OCI-LY1 (cell line): ENCODE data around the gene CNTN6.

Experiments used
- EZH2 ChIP-seq: fragments of 200-600 bp; sonication (generic), shearing (Covaris generic); IDR thresholded peaks from 2 replicates; pipeline ENCODE4 v1.8.0; 2017; ENCODE audit warnings: borderline replicate concordance, mixed run types, mild to moderate bottlenecking, antibody characterized with exemption, low read length, moderate library complexity, mixed read lengths
- TF ChIP-seq, protein P1 (sequence below): fragments of 200-600 bp; sonication (generic), shearing (Covaris generic); IDR thresholded peaks from 2 replicates; pipeline ENCODE4 v1.5.1; 2017; ENCODE audit warnings: mild to moderate bottlenecking, antibody characterized with exemption, low read length, moderate library complexity, mixed read lengths

GRCh38 chr3:1421577-1421976 lies 328.8 kb downstream of the CNTN6 start:
- TF ChIP-seq, protein P1, sequence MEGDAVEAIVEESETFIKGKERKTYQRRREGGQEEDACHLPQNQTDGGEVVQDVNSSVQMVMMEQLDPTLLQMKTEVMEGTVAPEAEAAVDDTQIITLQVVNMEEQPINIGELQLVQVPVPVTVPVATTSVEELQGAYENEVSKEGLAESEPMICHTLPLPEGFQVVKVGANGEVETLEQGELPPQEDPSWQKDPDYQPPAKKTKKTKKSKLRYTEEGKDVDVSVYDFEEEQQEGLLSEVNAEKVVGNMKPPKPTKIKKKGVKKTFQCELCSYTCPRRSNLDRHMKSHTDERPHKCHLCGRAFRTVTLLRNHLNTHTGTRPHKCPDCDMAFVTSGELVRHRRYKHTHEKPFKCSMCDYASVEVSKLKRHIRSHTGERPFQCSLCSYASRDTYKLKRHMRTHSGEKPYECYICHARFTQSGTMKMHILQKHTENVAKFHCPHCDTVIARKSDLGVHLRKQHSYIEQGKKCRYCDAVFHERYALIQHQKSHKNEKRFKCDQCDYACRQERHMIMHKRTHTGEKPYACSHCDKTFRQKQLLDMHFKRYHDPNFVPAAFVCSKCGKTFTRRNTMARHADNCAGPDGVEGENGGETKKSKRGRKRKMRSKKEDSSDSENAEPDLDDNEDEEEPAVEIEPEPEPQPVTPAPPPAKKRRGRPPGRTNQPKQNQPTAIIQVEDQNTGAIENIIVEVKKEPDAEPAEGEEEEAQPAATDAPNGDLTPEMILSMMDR = no peak
- no peak for TF ChIP-seq EZH2
